Measurements from ENCODE around the gene OR2A25.

DNA sequence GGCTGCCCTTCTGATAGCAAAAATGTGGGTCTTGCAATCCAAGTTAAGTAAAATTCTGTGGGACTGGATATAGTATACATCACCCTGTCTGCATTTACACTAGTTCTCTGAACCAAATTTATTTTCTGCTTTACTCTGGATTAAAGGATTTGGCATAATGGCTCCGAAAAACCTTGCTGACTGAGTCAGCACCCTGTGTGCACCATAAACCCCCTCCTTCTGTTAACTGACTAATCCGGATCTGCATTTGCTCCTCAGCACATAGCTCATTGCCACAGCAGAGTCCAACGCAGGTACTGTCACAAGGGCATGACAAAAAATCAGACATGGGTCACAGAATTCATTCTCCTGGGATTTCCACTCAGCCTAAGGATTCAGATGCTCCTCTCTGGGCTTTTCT lies 19.5 kb upstream of the OR2A25 start:
- TF ChIP-seq, protein P1, sequence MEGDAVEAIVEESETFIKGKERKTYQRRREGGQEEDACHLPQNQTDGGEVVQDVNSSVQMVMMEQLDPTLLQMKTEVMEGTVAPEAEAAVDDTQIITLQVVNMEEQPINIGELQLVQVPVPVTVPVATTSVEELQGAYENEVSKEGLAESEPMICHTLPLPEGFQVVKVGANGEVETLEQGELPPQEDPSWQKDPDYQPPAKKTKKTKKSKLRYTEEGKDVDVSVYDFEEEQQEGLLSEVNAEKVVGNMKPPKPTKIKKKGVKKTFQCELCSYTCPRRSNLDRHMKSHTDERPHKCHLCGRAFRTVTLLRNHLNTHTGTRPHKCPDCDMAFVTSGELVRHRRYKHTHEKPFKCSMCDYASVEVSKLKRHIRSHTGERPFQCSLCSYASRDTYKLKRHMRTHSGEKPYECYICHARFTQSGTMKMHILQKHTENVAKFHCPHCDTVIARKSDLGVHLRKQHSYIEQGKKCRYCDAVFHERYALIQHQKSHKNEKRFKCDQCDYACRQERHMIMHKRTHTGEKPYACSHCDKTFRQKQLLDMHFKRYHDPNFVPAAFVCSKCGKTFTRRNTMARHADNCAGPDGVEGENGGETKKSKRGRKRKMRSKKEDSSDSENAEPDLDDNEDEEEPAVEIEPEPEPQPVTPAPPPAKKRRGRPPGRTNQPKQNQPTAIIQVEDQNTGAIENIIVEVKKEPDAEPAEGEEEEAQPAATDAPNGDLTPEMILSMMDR (IDR thresholded peaks at IDR 0.05): no peak
- TF ChIP-seq NRF1 (IDR thresholded peaks at IDR 0.05; ENCODE audit: low read depth, low read length): no peak
- TF ChIP-seq, protein P2, sequence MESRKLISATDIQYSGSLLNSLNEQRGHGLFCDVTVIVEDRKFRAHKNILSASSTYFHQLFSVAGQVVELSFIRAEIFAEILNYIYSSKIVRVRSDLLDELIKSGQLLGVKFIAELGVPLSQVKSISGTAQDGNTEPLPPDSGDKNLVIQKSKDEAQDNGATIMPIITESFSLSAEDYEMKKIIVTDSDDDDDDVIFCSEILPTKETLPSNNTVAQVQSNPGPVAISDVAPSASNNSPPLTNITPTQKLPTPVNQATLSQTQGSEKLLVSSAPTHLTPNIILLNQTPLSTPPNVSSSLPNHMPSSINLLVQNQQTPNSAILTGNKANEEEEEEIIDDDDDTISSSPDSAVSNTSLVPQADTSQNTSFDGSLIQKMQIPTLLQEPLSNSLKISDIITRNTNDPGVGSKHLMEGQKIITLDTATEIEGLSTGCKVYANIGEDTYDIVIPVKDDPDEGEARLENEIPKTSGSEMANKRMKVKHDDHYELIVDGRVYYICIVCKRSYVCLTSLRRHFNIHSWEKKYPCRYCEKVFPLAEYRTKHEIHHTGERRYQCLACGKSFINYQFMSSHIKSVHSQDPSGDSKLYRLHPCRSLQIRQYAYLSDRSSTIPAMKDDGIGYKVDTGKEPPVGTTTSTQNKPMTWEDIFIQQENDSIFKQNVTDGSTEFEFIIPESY (IDR thresholded peaks at IDR 0.05; ENCODE audit: borderline replicate concordance, low read depth): no peak
- TF ChIP-seq CHD2 (IDR thresholded peaks at IDR 0.05; ENCODE audit: low read length, partially characterized antibody): no peak
- TF ChIP-seq SMC3 (IDR thresholded peaks at IDR 0.05; ENCODE audit: low read depth, low read length): no peak
- no peak for TF ChIP-seq MEF2A (IDR thresholded peaks at IDR 0.05; ENCODE audit: borderline replicate concordance, low read depth)
- no peak for TF ChIP-seq RAD21 (IDR thresholded peaks at IDR 0.05; ENCODE audit: low read length)
- no peak for TF ChIP-seq YY1 (IDR thresholded peaks at IDR 0.05; ENCODE audit: low read depth)
- TF ChIP-seq, protein P3, sequence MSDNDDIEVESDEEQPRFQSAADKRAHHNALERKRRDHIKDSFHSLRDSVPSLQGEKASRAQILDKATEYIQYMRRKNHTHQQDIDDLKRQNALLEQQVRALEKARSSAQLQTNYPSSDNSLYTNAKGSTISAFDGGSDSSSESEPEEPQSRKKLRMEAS (IDR thresholded peaks at IDR 0.05; ENCODE audit: low read depth): no peak
- TF ChIP-seq EZH2phosphoT487 (IDR thresholded peaks at IDR 0.05; ENCODE audit: borderline replicate concordance, low read depth): no peak
- TF ChIP-seq, protein P4, sequence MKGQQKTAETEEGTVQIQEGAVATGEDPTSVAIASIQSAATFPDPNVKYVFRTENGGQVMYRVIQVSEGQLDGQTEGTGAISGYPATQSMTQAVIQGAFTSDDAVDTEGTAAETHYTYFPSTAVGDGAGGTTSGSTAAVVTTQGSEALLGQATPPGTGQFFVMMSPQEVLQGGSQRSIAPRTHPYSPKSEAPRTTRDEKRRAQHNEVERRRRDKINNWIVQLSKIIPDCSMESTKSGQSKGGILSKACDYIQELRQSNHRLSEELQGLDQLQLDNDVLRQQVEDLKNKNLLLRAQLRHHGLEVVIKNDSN (IDR thresholded peaks at IDR 0.05; ENCODE audit: borderline replicate concordance, low read depth): no peak
